ENCODE results near the gene RAB40C.

Gene RAB40C

GRCh38 chr16:644556-644955 lies 54.7 kb downstream of the RAB40C start:
- Histone ChIP-seq H3K9me3 (ENCODE audit: low read depth, low read length) (no peaks in the 10 kb centered on the region), H3K27ac (no peak overlapping the region), H3K36me3 (ENCODE audit: insufficient read depth, low read length) (no peaks in the 10 kb centered on the region), H3K4me3 (no peak overlapping the region), H3K9ac (ENCODE audit: insufficient read length) (no peak overlapping the region)
- TF ChIP-seq EZH2 (IDR thresholded peaks at IDR 0.05) = no peak
- DNase-seq (ENCODE audit: low read depth, low spot score) = no peak

GRCh38 chr16:645852-646678 lies 56.2 kb downstream of the RAB40C start:
- Histone ChIP-seq H3K27ac (peak overlapping the region; percentile 60; the same call in 1 of the 2 replicates), H3K9me3 (ENCODE audit: low read depth, low read length) (no peaks in the 10 kb centered on the region), H3K4me3 (no peak overlapping the region), H3K36me3 (ENCODE audit: insufficient read depth, low read length) (no peaks in the 10 kb centered on the region), H3K9ac (ENCODE audit: insufficient read length) (no peak overlapping the region)
- TF ChIP-seq EZH2 (IDR thresholded peaks at IDR 0.05) = no peak
- no peak for TF ChIP-seq POLR2AphosphoS5 (IDR thresholded peaks at IDR 0.05; ENCODE audit: borderline replicate concordance, low read depth, low read length)
- no peak for TF ChIP-seq FOXP2 (optimal IDR thresholded peaks at IDR 0.05; ENCODE audit: control extremely low read depth, extremely low read length, insufficient read depth)
- DNase-seq (ENCODE audit: low read depth, low spot score) = no peak

GRCh38 chr16:646679-647172 lies 56.9 kb downstream of the RAB40C start:
- Histone ChIP-seq H3K4me3 (no peak overlapping the region), H3K36me3 (ENCODE audit: insufficient read depth, low read length) (no peaks in the 10 kb centered on the region), H3K9ac (ENCODE audit: insufficient read length) (no peak overlapping the region), H3K9me3 (ENCODE audit: low read depth, low read length) (no peaks in the 10 kb centered on the region), H3K27ac (no peak overlapping the region)
- TF ChIP-seq POLR2AphosphoS5 (IDR thresholded peaks at IDR 0.05; ENCODE audit: borderline replicate concordance, low read depth, low read length) (0 out of 2 replicates have a peak, but pooled peaks have one; percentile 2), FOXP2 (optimal IDR thresholded peaks at IDR 0.05; ENCODE audit: control extremely low read depth, extremely low read length, insufficient read depth) (no peak)
- no peak for DNase-seq (ENCODE audit: low read depth, low spot score)

- H3K36me3 ChIP-seq (ENCODE audit: insufficient read depth, low read length) = no peaks in the 10 kb centered on the region
Observed at GRCh38 chr16:647173-647902, 57.5 kb downstream of the RAB40C start.

GRCh38 chr16:648071-648780 lies 58.4 kb downstream of the RAB40C start:
- Histone ChIP-seq H3K4me3 (peak overlapping the region; percentile 91), H3K9ac (ENCODE audit: insufficient read length) (peak overlapping the region; percentile 96), H3K27ac (peak overlapping the region; percentile 86), H3K36me3 (ENCODE audit: insufficient read depth, low read length) (no peaks in the 10 kb centered on the region), H3K9me3 (ENCODE audit: low read depth, low read length) (no peaks in the 10 kb centered on the region)
- TF ChIP-seq POLR2AphosphoS5 (IDR thresholded peaks at IDR 0.05; ENCODE audit: borderline replicate concordance, low read depth, low read length) = no peak; the same call in 1 of the 2 replicates
- no peak for TF ChIP-seq EZH2 (IDR thresholded peaks at IDR 0.05)
- TF ChIP-seq FOXP2 (optimal IDR thresholded peaks at IDR 0.05; ENCODE audit: control extremely low read depth, extremely low read length, insufficient read depth) = no peak
- DNase-seq (ENCODE audit: low read depth, low spot score) = no peak

More at GRCh38 chr16:647173-647902, 57.5 kb downstream of the RAB40C start:
- Histone ChIP-seq H3K9me3 (ENCODE audit: low read depth, low read length) (no peaks in the 10 kb centered on the region), H3K4me3 (no peak overlapping the region), H3K9ac (ENCODE audit: insufficient read length) (no peak overlapping the region), H3K27ac (no peak overlapping the region)
- TF ChIP-seq EZH2 (IDR thresholded peaks at IDR 0.05) (no peak), POLR2AphosphoS5 (IDR thresholded peaks at IDR 0.05; ENCODE audit: borderline replicate concordance, low read depth, low read length) (peak; percentile 1; the same call in 1 of the 2 replicates), FOXP2 (optimal IDR thresholded peaks at IDR 0.05; ENCODE audit: control extremely low read depth, extremely low read length, insufficient read depth) (no peak)
- no peak for DNase-seq (ENCODE audit: low read depth, low spot score)

GRCh38 chr16:648781-649589 lies 59.1 kb downstream of the RAB40C start, which contains the start of gene WDR90:
TSS of gene WDR90 (plus strand) at chr16:649365. CDS start at chr16:649417, 52 bp downstream.
- Histone ChIP-seq H3K9ac (ENCODE audit: insufficient read length) (peak within 1 kb of the TSS; percentile 96), H3K9me3 (ENCODE audit: low read depth, low read length) (no peaks in the 10 kb centered on the region), H3K36me3 (ENCODE audit: insufficient read depth, low read length) (no peaks in the 10 kb centered on the region), H3K27ac (peak within 1 kb of the TSS; percentile 86), H3K4me3 (peak within 1 kb of the TSS; percentile 91)
- DNase-seq (ENCODE audit: low read depth, low spot score) = peak; percentile 28
- TF ChIP-seq EZH2 (IDR thresholded peaks at IDR 0.05) (no peak), POLR2AphosphoS5 (IDR thresholded peaks at IDR 0.05; ENCODE audit: borderline replicate concordance, low read depth, low read length) (peak; percentile 78; the same call in 1 of the 2 replicates)

GRCh38 chr16:649631-650030 lies 59.8 kb downstream of the RAB40C start:
- H3K4me3 ChIP-seq = peak overlapping the region; percentile 91
- H3K27ac ChIP-seq = no peak overlapping the region
- peak overlapping the region; percentile 96 for H3K9ac ChIP-seq (ENCODE audit: insufficient read length)
- no peak for DNase-seq (ENCODE audit: low read depth, low spot score)
- no peak for TF ChIP-seq POLR2AphosphoS5 (IDR thresholded peaks at IDR 0.05; ENCODE audit: borderline replicate concordance, low read depth, low read length)
- no peak for TF ChIP-seq EZH2 (IDR thresholded peaks at IDR 0.05)
- no peak for TF ChIP-seq FOXP2 (optimal IDR thresholded peaks at IDR 0.05; ENCODE audit: control extremely low read depth, extremely low read length, insufficient read depth)
- no peaks in the 10 kb centered on the region for H3K9me3 ChIP-seq (ENCODE audit: low read depth, low read length)
- no peaks in the 10 kb centered on the region for H3K36me3 ChIP-seq (ENCODE audit: insufficient read depth, low read length)
